ENCODE results near the gene FSTL4.

- TF ChIP-seq CTCF (IDR thresholded peaks at IDR 0.05), result no peak
- TF ChIP-seq EP300 (IDR thresholded peaks at IDR 0.05), result no peak
These were observed 452.8 kb downstream of the FSTL4 start for GRCh38 chr5:133159543-133159942.
